ENCODE results near the gene NUDT22. TPM values are rescaled to one million over a fixed set of nuclear protein-coding genes. Genes with fewer than 3 reads are reported as not detected.

The NUDT22 gene
- total RNA-seq, 6 donors from 2014 or later: 30.3 to 94.3 (median 68.0) TPM

GRCh38 chr11:64266339-64266738 is 40.3 kb downstream of the NUDT22 start:
- peak in 1 of 2 donors; percentile 52 for DNase-seq
- WGBS, 2 donors: 93% methylated on average over 10 to 15 of the region's 15 CpGs
- peaks cover 18 to 26% (median 22%) of the 10 kb centered on the region in 4 donors for H3K4me1 ChIP-seq
- no peaks in the 10 kb centered on the region for H3K27me3 ChIP-seq
- TF ChIP-seq POLR2A (IDR thresholded peaks at IDR 0.05) (no peak), POLR2AphosphoS5 (IDR thresholded peaks at IDR 0.05) (no peak), EP300 (IDR thresholded peaks at IDR 0.05) (no peak)
- TF ChIP-seq, protein P1, sequence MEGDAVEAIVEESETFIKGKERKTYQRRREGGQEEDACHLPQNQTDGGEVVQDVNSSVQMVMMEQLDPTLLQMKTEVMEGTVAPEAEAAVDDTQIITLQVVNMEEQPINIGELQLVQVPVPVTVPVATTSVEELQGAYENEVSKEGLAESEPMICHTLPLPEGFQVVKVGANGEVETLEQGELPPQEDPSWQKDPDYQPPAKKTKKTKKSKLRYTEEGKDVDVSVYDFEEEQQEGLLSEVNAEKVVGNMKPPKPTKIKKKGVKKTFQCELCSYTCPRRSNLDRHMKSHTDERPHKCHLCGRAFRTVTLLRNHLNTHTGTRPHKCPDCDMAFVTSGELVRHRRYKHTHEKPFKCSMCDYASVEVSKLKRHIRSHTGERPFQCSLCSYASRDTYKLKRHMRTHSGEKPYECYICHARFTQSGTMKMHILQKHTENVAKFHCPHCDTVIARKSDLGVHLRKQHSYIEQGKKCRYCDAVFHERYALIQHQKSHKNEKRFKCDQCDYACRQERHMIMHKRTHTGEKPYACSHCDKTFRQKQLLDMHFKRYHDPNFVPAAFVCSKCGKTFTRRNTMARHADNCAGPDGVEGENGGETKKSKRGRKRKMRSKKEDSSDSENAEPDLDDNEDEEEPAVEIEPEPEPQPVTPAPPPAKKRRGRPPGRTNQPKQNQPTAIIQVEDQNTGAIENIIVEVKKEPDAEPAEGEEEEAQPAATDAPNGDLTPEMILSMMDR (IDR thresholded peaks at IDR 0.05): no peak
- H3K4me3 ChIP-seq: no peak overlapping the region
- H3K36me3 ChIP-seq: peaks cover 4 to 58% (median 52%) of the 10 kb centered on the region in 4 donors
- H3K27ac ChIP-seq: peak overlapping the region in 2 of 4 donors; percentile 96 to 98
- H3K9me3 ChIP-seq: no peaks in the 10 kb centered on the region
- no peak for ATAC-seq (ENCODE audit: low FRiP score in 2 of 2)

DNA sequence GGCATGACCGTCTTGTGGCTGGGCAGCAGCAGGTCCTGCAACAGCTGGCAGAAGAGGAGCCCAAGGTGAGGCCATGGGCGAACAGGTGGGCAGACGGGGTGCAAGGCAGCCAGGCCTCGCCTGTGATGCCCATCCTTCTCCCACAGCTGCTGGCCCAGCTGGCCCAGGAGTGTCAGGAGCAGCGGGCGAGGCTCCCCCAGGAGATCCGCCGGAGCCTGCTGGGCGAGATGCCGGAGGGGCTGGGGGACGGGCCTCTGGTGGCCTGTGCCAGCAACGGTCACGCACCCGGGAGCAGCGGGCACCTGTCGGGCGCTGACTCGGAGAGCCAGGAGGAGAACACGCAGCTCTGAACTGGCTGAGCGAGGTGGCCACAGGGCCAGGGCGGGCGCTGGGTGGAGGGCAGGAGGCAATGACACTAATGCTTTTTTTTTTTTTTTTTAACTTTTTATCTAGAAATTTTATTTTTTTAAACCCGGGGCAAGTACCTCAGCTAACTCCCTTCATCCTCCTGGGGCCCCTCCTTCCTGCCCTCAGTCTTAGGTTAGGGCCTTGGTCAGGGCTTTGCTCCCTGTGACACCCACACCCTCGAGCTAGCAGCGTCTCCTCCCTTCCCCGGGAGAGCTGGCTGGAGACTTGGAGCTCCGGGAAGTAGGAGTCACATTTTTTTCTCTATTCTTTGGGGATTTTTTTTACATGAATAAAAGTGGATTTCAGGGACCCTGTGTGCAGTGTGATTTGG is 41.3 kb downstream of the NUDT22 start:
- DNase-seq (peak in 1 of 2 donors; percentile 85), ATAC-seq (ENCODE audit: low FRiP score in 2 of 2) (no peak)
- Histone ChIP-seq H3K36me3 (peaks cover 4 to 48% (median 42%) of the 10 kb centered on the region in 4 donors), H3K27ac (peak overlapping the region; percentile 96 to 98 (median 96)), H3K4me1 (peaks cover 26 to 35% (median 29%) of the 10 kb centered on the region in 4 donors), H3K4me3 (no peak overlapping the region), H3K9me3 (no peaks in the 10 kb centered on the region), H3K27me3 (no peaks in the 10 kb centered on the region)
- TF ChIP-seq POLR2AphosphoS5 (IDR thresholded peaks at IDR 0.05) (no peak), EP300 (IDR thresholded peaks at IDR 0.05) (no peak)
- 65 to 77% methylated on average over 17 to 24 of the region's 27 CpGs for WGBS, 2 donors

GRCh38 chr11:64268025-64268892 is 42.2 kb downstream of the NUDT22 start:
- TF ChIP-seq POLR2A (IDR thresholded peaks at IDR 0.05): no peak
- TF ChIP-seq, protein P1 (IDR thresholded peaks at IDR 0.05): peak in 2 of 6 experiments; percentile 5 to 28
- DNase-seq (peak; percentile 51 to 87), ATAC-seq (ENCODE audit: low FRiP score in 2 of 2) (no peak)
- Histone ChIP-seq H3K4me1 (peaks cover 29 to 38% (median 33%) of the 10 kb centered on the region in 4 donors), H3K27me3 (no peaks in the 10 kb centered on the region), H3K36me3 (peaks cover 1 to 39% (median 33%) of the 10 kb centered on the region in 4 donors), H3K4me3 (peak overlapping the region in 3 of 4 donors; percentile 75 to 92 (median 78)), H3K27ac (peak overlapping the region; percentile 96 to 98 (median 96)), H3K9me3 (no peaks in the 10 kb centered on the region)
- 25 to 52% methylated on average over 12 to 22 of the region's 23 CpGs for WGBS, 2 donors

GRCh38 chr11:64268893-64269539 is 42.9 kb downstream of the NUDT22 start:
- H3K4me1 ChIP-seq: peaks cover 29 to 39% (median 34%) of the 10 kb centered on the region in 4 donors
- H3K4me3 ChIP-seq: peak overlapping the region; percentile 75 to 92 (median 80)
- H3K36me3 ChIP-seq: peaks cover 0 to 32% (median 25%) of the 10 kb centered on the region in 4 donors
- TF ChIP-seq EP300 (IDR thresholded peaks at IDR 0.05): no peak
- peak in 1 of 2 donors; percentile 26 for TF ChIP-seq POLR2AphosphoS5 (IDR thresholded peaks at IDR 0.05)
- H3K27me3 ChIP-seq: no peaks in the 10 kb centered on the region
- H3K9me3 ChIP-seq: no peaks in the 10 kb centered on the region
- ATAC-seq (ENCODE audit: low FRiP score in 2 of 2) (peak; percentile 0 to 42), DNase-seq (peak in 1 of 2 donors; percentile 70)
- H3K27ac ChIP-seq: peak overlapping the region; percentile 96 to 98 (median 96)
- WGBS, 2 donors: 2 to 3% methylated on average over 20 to 27 of the region's 34 CpGs

DNA sequence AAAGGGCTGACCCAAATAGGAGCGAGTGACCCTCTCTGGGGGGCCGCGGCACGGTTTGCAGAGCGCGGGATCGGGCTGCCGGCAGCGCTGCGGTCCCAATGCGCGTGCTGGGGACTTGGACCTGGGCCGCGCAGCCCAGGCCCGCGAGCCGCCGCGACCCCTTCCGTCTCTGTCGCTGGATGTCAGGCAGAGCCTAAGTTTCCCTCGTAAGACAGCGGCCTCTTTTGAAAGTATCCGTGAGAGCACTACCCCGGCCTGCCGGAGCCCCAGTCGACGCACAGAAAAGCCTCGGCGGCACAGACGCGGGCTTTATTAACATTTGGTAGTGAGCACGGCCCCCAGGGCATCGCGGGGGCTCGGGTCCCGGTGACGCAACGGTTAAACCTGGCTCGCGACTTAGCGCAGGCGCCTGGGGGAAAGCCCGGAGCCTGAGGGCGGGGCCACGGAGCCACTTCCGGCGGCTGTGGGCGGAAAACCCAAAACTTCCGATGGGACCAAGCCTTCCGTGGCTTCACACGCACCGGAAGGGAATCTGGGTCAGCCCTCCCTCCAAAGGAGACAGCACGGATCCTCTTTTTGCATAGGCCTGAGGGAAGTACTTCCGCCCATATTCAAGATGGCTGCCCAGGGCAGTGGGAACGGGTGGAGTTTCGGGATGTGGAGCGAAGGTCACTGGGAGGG is 43.6 kb downstream of the NUDT22 start:
- 0% methylated on average over 8 to 36 of the region's 58 CpGs for WGBS, 2 donors
- ATAC-seq (ENCODE audit: low FRiP score in 2 of 2): peak; percentile 93 to 96
- Histone ChIP-seq H3K9me3 (no peaks in the 10 kb centered on the region), H3K4me3 (peak overlapping the region; percentile 75 to 92 (median 80)), H3K4me1 (peaks cover 29 to 41% (median 34%) of the 10 kb centered on the region in 4 donors), H3K27ac (peak overlapping the region; percentile 96 to 98 (median 96)), H3K36me3 (peaks cover 0 to 25% (median 22%) of the 10 kb centered on the region in 4 donors), H3K27me3 (no peaks in the 10 kb centered on the region)
- peak; percentile 96 to 98 for TF ChIP-seq POLR2AphosphoS5 (IDR thresholded peaks at IDR 0.05)
- TF ChIP-seq, protein P1 (IDR thresholded peaks at IDR 0.05): peak in 5 of 6 experiments; percentile 13 to 32 (median 26)
- peak in 2 of 4 donors; percentile 63 to 69 for TF ChIP-seq EP300 (IDR thresholded peaks at IDR 0.05)
- peak in 3 of 4 donors; percentile 42 to 74 (median 64) for TF ChIP-seq POLR2A (IDR thresholded peaks at IDR 0.05)
- peak; percentile 98 to 99 for DNase-seq
